IPS-NIHi11 (cell line): ENCODE measurements around the gene PRKG1.
A peak's percentile ranks its signal among the peaks of the same experiment; 100 is the strongest.

Experiments used
- DNase-seq: peaks from one replicate; pipeline ENCODE4 v3.0.0; 2012; ENCODE audit warnings: mixed read lengths, low spot score

PRKG1 gene

GRCh38 chr10:52063159-52063558, 988.9 kb downstream of the PRKG1 start:
- no peak for DNase-seq

- no peak for DNase-seq
These were observed 990.0 kb downstream of the PRKG1 start for GRCh38 chr10:52064084-52064845.

GRCh38 chr10:52066383-52066782, 992.1 kb downstream of the PRKG1 start:
- peak; percentile 49 for DNase-seq

- DNase-seq, result no peak
These were observed 994.2 kb downstream of the PRKG1 start for GRCh38 chr10:52068485-52068884.

- DNase-seq, result no peak
These were observed 997.5 kb downstream of the PRKG1 start for GRCh38 chr10:52071814-52072213.

GRCh38 chr10:52074505-52075026, 1000.3 kb downstream of the PRKG1 start:
- no peak for DNase-seq

GRCh38 chr10:52077814-52078213, 1003.5 kb downstream of the PRKG1 start:
- DNase-seq, result no peak

GRCh38 chr10:52078397-52078937, 1004.2 kb downstream of the PRKG1 start:
- DNase-seq, result no peak

GRCh38 chr10:52082307-52082706, 1008.0 kb downstream of the PRKG1 start:
- no peak for DNase-seq

GRCh38 chr10:52083422-52083821, 1009.1 kb downstream of the PRKG1 start:
- DNase-seq, result no peak

- DNase-seq, result no peak
These were observed 1018.1 kb downstream of the PRKG1 start for GRCh38 chr10:52092390-52092789.

- DNase-seq, result no peak
These were observed 1023.8 kb downstream of the PRKG1 start for GRCh38 chr10:52098130-52098529.

GRCh38 chr10:52099026-52099600, 1024.8 kb downstream of the PRKG1 start:
- no peak for DNase-seq

GRCh38 chr10:52100011-52100547, 1025.8 kb downstream of the PRKG1 start:
- no peak for DNase-seq

- no peak for DNase-seq
These were observed 1031.0 kb downstream of the PRKG1 start for GRCh38 chr10:52105301-52105700.

- DNase-seq, result no peak
These were observed 1031.7 kb downstream of the PRKG1 start for GRCh38 chr10:52106011-52106410.

GRCh38 chr10:52106899-52107298, 1032.6 kb downstream of the PRKG1 start:
- peak; percentile 38 for DNase-seq

GRCh38 chr10:52108236-52108635, 1033.9 kb downstream of the PRKG1 start:
- no peak for DNase-seq

- DNase-seq, result no peak
These were observed 1036.3 kb downstream of the PRKG1 start for GRCh38 chr10:52110576-52110975.

- DNase-seq, result no peak
These were observed 1037.0 kb downstream of the PRKG1 start for GRCh38 chr10:52111101-52111891.

- no peak for DNase-seq
These were observed 1041.5 kb downstream of the PRKG1 start for GRCh38 chr10:52115823-52116222.

- DNase-seq, result no peak
These were observed 1045.2 kb downstream of the PRKG1 start for GRCh38 chr10:52119507-52119906.
